SIG-M5 (cell line): Measurements from ENCODE around the gene NCF2.

ENCODE experiments used
- DNase-seq: peaks from one replicate; lab custom pipeline; 2025; lab: John Stamatoyannopoulos, UW

The NCF2 gene

DNA sequence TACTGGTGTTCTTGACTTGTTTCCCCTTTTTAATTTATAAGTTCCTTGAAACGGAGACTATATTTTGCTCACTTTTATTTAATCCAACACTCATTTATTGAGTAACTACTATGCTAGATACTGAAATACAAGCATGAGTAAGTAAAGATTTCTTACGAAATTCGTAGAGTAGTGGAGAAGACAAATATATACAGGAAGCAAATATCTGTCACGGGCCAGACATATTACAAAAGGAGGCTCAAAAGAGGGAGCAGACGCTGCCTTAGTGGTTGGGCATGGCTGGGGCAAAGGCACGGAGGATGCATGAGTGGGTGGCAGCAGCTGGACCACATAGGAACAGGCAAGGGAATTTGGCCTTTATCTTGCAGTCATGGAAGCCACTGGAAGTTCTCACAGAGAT lies 6.8 kb downstream of the NCF2 start:
- DNase-seq: peak; percentile 95

DNA sequence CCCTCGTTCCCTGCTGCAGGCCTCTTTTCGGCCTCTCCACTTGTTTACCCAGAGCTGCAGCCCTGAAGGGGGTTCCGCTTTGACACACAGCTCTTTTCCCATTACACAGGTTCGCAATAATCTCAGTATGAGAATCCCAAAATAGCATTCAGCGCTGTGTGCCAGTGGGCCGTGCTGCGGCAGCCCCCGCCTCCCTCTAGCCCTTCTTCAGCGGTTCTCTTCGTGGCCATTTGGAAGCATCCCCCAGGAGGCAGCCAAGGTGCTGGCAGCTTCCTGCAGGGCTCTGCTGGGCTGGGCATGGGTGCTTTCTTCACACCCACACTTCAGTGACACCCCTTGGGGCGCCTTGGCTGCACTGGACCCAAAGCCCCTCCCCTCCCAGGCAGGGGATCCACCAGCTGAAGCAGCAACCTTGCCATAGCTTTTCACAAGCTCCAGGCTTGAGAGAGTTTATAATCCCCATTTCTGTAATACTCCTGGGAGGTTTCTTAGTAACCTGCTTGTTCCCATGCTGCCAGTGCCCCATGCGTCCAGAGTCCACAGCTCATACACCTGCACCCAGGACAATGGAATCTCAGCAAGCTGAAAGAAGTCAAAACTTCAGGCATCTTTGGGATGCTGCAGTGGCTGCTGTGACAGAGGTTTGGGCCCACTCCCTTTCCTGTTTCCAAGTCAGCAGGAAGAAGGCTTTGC lies 8.1 kb downstream of the NCF2 start:
- no peak for DNase-seq

DNA sequence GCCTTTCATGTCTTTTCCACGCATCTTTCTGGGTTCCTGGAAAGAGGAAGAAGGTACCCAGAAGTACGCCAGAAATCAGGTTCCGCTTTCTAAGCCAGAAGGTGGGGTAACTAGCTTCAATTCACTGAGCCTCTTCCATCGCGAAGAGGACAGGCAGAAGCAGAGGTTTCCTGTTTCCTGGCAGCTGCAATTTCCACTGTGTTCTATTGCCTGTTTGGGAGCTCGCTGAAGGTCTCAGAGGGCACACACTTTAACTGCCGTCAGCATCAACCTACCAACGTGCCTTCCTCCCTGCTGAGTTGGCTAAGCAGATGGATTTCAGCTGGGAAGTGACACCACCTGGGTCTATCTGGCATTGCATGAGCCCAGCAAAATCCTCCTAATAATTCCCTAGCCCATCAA lies 10.0 kb downstream of the NCF2 start:
- peak; percentile 96 for DNase-seq

DNA sequence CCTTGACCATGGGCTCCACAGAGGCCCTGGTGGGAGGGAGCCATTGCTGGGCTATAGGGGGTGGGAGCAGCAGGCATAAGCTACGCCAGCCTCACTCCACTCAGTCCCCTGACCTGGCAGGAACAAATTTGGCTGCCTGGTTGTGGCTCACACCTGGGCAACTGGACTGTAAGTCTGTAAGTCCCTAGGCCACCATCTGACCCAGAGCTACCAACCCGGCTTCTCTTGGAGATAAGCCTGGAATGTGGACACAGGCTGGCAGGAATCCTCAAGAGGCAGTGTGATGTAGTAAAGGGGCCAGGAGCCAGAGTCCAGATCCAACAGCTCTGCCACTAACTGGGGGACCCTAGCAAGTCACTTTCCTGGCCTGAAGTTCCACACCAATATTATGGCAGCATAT lies 11.4 kb downstream of the NCF2 start:
- no peak for DNase-seq

DNA sequence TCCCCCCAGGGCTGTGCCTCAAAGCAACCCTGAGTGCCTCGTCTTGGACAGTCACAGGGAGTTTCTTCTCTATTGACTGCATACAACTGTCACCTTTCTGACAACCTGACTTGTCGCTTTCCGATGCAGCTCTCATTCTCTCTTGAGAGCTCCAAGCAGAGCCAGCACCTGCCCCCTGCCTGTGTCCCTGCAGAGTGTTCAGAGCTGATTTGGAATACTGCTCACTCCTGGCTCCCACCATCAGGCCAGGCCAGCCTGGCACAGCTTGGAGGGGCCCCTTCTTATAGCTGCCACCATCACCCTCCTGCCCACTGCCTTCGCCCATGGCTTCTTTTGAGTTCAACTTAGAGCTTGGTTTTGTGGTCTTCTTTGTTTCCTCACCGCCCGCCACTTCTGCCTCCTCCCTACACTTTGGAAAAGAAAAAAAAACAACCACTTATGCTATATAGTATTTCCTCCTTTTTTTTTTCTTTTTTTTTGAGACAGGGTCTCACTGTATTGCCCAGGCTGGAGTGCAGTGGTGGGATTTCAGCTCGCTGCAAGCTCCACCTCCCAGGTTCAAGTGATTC lies 12.3 kb downstream of the NCF2 start:
- no peak for DNase-seq

DNA sequence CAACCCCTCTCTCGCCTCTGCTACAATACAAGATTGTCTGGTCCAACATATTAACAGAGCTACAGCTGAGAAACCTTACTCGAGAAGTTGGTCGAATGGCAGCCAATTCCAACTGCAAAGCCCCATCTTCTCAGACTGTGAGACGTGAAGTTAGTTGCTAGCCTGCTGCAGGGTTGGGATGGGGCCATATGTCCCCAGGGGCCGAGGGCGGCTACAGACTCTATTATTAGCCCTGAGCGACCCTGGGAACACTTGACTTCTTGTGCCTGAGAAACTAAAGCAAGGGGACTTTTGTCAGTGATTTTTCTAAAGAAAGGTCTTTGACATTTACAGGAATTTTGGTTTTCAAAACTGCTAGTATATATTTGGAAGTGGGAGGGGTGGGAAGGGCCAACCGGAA lies 13.7 kb downstream of the NCF2 start:
- DNase-seq: no peak

DNA sequence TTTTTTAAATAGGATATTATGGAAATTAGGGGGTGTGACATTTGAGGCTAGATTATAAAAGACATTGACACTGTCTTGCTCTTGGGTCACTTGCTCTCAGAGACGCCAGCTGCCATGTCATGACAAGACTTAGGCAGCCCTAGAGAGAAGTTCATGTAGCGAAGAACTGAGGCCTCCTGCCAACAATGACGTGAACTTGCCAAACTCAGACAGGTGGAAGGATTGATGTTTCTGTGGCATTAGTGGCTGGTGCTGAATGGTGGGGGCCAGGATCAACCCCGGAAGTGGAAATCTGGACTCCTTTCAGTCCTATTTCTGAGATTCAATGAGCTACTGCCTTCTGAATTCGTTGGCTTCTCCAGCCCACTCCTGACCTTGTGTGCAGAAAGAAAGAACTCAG lies 14.7 kb downstream of the NCF2 start:
- DNase-seq: no peak

DNA sequence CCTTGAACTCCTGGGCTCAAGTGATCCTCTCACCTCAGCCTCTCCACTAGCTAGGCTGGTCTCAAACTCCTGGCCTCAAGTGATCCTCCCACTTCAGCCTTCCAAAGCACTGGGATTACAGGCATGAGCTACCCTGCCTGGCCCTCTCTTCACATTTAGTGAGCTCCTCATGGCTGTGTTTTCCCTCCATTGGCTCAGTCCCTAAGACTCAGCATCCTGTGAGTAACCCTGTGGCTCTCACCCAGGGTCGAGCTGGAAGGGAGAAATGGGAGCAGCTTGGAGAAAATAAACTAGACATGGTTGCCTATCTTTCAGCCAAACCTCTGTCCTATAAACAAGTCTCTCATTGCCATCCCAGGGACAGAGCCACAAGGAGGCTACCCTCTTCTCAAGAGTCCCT lies 17.5 kb downstream of the NCF2 start:
- no peak for DNase-seq

DNA sequence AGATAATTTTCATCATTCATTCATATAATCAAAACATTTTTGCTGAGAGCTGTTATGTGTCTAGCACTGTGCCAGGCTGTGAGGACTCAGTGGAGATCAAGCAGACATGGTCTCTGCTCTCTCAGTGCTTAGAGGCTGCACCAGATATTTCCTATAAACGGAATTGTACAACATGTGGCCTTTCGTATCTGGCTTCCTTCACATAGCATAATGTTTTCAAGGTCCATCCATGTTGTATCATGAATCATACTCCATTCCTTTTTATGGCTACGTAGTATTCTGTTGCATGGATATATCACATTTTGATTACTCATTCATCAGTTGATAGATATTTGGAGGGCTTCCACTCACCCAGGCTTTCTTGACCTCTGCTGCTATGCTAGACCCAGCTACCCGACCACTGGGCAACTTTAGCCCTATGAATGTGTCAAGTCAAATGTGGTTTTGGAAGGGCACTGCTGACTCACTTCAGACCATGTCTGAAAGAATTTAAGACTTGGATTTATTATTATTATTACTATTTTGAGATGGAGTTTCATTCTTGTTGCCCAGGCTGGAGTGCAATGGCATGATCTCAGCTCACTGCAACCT lies 18.5 kb downstream of the NCF2 start:
- DNase-seq: no peak

DNA sequence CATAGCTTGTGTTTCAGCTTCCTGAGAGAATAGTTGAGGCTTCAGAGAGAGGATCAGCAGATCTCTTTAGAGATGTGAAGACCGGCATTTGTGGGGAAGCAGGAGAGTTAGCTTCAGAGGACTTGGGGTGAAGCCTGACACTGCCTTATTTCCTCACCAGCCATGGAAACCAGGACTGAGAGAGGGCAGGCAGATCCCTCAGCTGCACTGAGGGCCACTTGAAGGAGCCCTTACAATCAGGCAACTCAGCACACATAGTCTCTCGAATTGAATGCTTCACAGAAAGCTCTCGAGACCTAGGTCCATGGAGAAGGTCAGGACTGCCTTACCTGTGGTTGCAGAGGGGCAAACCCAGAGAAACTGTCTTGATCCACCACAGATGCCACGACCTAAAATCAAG lies 19.8 kb downstream of the NCF2 start:
- no peak for DNase-seq

DNA sequence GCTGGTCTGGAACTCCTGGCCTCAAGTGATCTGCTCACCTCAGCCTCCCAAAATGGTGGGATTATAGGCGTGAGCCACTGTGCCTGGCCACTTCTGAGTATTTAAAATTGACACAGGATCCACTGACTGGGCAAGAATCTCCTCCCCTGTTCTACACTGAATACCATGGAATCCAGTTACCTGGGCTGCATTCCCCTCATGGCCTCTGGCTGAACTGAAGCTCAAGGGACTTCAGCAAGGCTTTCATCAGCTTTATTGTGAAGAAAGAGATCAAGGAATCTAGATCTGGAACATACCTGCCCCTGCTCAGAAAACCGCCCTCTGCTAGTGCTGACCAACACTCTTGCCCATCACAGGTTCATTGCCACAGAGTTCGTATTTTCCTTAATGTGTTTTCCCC lies 20.5 kb downstream of the NCF2 start:
- DNase-seq: no peak

DNA sequence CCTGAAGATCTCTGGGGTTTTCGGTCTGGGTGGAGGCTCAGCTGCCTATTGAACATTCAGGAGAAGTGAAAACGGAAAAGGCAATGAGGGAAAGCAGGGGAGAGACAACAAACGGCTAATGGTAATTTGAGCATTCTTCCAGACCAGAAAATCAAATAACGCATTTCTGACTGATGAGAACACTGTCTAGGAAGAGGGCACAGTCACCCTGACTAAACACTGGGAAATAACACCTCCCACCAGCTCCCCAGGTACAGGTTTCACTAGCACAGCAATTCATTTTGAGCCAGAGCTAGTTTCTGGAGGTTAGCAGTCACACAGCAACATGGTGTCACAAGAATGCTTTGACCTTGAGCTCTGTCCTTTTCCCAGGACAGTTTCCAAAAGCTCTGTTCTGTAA lies 21.1 kb downstream of the NCF2 start:
- DNase-seq: no peak

DNA sequence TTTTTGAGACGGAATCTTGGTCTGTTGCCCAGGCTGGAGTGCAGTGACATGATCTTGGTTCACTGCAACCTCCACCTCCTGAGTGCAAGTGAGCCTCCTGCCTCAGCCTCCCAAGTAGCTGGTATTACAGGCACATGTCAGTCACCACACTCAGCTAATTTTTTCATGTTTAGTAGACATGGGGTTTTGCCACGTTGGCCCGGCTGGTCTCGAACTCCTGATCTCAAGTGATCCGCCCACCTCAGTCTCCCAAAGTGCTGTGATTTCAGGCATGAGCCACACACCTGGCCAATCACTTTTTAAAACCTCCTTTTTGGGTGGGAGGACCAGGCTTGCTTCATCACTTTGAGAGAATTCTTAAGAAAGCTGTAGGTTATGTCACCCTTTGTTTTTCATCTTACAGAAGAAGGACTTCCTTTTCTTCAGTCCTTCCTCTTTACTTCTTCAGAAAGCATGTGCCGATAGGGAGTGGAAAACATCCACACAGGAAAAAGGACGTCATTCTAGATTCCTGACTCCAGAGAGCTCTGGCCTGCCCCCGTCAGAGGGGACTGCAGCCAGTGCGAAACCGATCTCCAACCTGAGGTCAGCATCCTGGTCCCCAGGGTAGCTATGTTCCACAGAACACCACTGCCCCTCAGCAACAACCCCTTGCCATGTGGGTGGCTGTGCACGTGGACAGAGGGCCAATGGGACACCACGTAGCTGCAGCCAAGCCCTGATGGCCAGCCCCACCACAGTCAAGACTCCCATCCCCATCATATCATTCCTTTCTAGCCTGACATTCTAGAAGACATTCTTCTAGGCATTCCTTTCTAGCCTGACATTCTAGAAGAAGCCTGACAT lies 21.9 kb downstream of the NCF2 start:
- DNase-seq: no peak

DNA sequence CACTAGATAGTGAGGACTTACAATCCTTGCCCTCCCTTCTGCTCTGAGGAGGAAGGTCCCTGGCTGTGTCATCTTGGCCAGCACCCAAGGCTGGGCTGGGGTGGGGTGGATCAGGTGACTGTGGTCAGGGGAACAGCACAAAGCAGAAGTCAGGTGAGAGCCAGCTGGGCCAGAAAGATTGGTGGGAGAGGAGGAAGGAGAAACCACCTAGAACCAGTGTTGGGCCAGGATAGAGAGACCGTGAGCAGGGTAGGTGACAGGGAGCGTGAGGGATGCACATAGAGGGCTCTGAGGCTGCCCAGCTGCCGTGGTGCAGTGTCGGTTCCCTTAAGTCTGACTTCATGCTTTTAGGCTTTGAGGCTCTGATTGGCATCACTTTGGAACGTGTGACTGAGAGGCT lies 22.7 kb downstream of the NCF2 start:
- DNase-seq: no peak

DNA sequence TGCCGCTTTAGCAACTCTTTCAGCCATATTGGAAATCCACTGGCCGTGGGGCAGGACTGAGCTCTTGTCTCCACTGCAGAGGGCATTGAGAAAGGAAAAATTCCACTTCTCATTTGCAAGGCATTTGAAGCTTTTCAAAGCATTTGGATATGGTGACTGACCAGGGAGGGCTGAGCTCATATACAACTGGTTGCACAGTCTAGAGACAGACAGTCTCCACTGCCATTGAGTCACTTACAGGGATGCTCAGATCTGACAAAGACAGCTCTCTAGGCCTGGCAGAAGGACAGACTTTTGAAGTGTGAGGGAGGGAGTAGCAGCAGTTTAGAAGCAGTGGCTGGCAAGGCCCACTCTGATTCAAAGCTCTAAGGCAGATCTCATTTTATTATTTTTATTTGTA lies 24.2 kb downstream of the NCF2 start:
- no peak for DNase-seq

DNA sequence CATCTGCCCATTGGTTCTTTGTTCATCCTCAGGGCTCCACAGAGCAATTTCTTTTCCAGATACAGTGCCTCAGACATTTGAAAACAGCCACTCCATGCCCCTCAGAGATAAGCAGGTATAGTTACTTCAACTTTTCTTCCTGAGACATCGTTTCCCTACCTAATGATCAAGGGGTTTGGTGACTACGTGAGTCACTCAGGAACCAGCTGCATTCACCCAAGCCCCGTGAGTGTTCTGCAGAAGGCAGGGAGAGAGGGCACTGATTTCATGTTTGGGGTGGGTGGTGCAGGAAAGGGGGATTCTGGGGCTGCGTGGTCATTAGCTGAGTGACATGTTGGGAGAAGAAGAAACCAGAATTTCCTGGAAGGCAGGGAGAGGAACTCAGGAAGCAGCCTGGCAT lies 25.0 kb downstream of the NCF2 start:
- DNase-seq: no peak

DNA sequence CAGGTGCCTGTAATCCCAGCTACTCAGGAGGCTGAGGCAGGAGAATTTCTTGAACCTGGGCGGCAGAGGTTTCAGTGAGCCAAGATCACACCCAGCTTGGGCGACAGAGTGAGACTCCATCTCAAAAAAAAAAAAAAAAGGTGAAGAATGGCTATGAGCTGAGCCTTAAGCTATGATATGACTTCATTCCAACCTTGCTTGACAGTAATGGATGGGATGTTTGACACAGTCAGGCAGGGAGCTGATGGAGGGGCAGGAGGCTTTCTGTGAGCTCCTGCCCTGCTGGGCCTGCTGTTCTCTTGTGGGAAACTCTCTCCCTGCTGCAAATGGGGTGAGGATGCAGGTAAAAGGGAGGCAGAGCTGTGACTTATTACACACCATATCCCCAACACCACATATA lies 27.6 kb downstream of the NCF2 start:
- DNase-seq: no peak

DNA sequence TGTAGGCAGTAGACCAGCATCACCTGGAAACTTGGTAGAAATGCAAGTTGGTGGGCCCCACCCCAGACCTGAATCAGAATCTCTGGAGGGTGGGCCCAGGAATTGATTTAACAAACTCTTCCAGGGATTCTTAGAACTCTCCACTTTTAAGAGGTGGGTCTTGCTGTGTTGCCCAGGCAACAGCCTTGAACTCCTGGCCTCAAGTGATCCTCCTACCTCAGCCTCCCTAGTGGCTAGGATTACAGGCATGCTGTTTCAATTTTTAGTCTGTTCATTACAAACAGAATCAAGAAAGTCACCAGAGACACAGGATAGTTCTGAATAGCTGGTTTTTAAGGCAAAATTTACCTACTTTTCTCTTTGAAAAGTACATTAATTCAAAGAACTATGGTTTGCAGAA lies 31.2 kb downstream of the NCF2 start:
- no peak for DNase-seq

DNA sequence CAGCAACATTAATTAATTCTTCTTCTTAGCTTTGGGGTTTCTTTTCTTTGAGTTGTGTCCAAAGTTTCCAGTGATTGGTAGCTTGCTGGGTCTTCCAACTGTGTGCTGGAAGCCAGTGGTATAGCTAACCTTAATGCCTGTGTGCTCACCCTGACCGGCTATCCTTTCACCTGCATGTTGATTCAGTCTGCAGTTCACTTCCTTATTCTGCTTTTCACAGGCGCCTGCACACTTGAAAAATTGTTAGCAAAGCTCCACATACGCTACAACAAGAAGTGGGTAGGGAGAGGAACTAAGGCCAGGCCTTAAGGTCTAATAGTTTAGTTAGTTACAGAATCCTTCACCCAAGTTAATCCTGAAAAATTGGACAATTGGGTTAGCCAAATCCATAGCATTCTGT lies 35.7 kb downstream of the NCF2 start:
- no peak for DNase-seq

DNA sequence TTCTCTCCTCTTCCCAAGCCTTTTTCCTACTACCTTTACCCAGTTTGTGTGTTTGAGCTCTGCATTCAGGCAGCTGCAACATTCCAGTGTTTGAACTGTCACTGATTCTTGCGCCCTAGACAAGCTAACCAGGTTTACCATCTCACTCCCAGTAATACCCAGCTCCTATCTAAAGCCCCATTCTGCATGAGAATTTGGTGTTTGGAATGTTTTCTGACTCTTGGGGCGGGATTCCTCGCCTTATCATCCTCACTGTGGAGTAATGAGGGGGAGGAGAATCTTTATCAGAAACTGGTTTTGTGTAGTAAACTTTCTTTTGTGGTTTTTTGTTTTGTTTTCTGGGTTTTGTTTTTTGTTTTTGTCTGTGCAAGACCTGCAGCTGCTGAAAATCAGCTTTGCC lies 36.5 kb downstream of the NCF2 start:
- no peak for DNase-seq

DNA sequence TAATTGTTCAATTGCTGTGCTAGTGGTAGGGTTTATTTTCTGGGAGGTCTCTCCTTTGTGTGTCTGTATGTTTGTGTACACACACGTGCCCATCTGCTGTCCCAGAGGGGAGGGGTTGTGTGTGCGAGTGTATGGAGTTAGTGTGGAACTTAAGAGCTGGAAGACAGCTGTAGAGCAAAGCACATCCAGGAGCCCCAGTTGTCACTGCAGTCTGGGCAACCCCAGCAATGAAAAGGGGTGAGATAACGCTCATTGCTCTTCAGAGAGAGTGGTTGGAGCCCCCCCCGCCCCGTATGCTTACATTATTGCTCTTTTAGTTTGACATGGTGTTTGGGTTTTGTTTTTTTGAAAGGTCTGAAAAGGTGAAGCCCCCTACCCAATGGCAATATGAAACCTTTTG lies 36.9 kb downstream of the NCF2 start:
- no peak for DNase-seq

DNA sequence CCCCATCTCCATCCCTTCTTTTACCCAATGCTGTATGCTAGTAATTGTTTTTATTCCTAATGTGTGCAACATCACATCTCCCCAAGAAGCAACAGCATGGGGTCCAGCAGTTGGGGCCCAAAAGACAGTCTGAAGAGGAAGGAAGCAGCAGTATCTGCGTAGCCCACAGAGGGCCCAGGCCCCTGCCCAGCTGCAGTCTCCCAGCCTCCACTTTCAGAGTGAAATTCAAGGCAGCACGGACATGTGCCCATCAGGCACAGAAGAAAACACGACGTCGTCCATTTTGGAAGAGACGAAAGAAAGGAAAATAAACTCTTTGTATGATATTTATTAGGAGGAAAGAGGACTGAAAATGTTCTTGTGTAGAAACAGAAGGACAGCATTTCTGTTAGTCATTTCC lies 37.4 kb downstream of the NCF2 start:
- no peak for DNase-seq

DNA sequence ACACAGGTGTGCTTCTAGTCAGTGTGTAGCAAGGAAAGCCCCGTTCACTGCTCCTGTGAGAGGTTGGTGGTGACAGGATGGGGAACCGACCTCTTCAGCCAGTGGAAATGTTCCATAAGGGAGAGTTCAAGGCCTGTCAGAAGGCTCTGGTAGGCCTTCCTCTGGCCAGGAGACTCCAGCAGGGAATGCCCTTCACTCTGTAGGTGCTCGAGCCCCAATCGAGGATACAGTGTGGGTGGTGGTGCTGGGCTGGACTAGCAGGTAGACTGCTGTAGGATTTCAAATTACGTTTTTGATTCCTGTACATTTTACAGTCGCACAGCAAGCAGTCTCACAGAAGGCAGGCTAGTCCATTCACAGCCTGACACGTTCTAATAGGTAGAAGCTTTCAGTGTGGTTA lies 37.8 kb downstream of the NCF2 start:
- no peak for DNase-seq
